K562 (cell line): ENCODE measurements around the gene POT1. TPM values are rescaled to one million over a fixed set of nuclear protein-coding genes. Genes with fewer than 3 reads are reported as not detected.

Experiments used
- ATAC-seq: fragments of 200-7000 bp; cut with Tn5 transposase; 3 replicates; pipeline ENCODE4 v1.9.1; 2020; ENCODE audit warnings: moderate library complexity
- BruUV-seq: library from RNA; stranded (reverse); fragments of 400-500 nt; replicated peaks from 2 replicates; lab custom pipeline; 2021; lab: Mats Ljungman, UMichigan
- CTCF ChIA-PET: fragments of 300-600 bp; formaldehyde crosslinking; extraction: SDS; loops from one replicate; lab custom pipeline; 2021; ENCODE audit warnings: low intra/inter-chr PET ratio; lab: Yijun Ruan, JAX
- POLR2A ChIA-PET: fragments of 300-600, 350-650 bp; sonication (Branson Sonifier 250); formaldehyde crosslinking; extraction: SDS; loops from one replicate; lab custom pipeline; 2021; ENCODE audit warnings: antibody characterized with exemption, inconsistent platforms; lab: Yijun Ruan, JAX
- DNase-seq, 4 experiments: peaks; one replicate each; pipeline versions ENCODE4 v3.0.0 to v3.0.0-alpha.2; 2011 to 2018; ENCODE audit warnings: low spot score in 3 of 4, mixed read lengths in 3 of 4; ENCODE audit errors: extremely low read depth in 1 of 4
- FAIRE-seq: peaks from 2 replicates; lab custom pipeline; 2011; peaks lifted over from hg19 to GRCh38; lab: Jason Lieb, UNC
- H2AFZ ChIP-seq: 2 replicates; pipeline ENCODE4 v1.6.0; 2011; ENCODE audit warnings: low read depth, low read length, control low read depth, inconsistent platforms
- H3K27ac ChIP-seq: fragments of 200-600 bp; 3 replicates; pipeline ENCODE4 v1.8.0; 2011; ENCODE audit warnings: low read depth, mild to moderate bottlenecking, control low read depth, inconsistent platforms, low read length, moderate library complexity, mixed read lengths; ENCODE audit errors: extremely low read depth
- H3K27me3 ChIP-seq, 2 experiments: fragments of 300-600 bp in 1 of 2; 2 replicates in 1 of 2; 3 replicates in 1 of 2; pipeline versions ENCODE4 v1.6.0 to v1.8.0; 2011; ENCODE audit warnings: inconsistent platforms in 2 of 2, low read length in 2 of 2, mild to moderate bottlenecking in 1 of 2, mixed read lengths in 1 of 2, moderate library complexity in 1 of 2; ENCODE audit not compliant: control insufficient read depth in 2 of 2, insufficient read depth in 2 of 2
- H3K36me3 ChIP-seq: fragments of 300-600 bp; 3 replicates; pipeline ENCODE4 v1.8.0; 2011; ENCODE audit warnings: mild to moderate bottlenecking, low read length, inconsistent platforms; ENCODE audit not compliant: control insufficient read depth, insufficient read depth
- H3K4me1 ChIP-seq, 2 experiments: fragments of 200-600 bp in 1 of 2; replicated peaks in 1 of 2; 2 replicates in 1 of 2; 3 replicates in 1 of 2; pipeline versions ENCODE4 v1.5.1 to v1.8.0; 2011; ENCODE audit warnings: inconsistent platforms in 2 of 2, low read length in 2 of 2, mild to moderate bottlenecking in 1 of 2, mixed read lengths in 1 of 2, moderate library complexity in 1 of 2; ENCODE audit not compliant: control insufficient read depth in 2 of 2, insufficient read depth in 2 of 2
- H3K4me2 ChIP-seq: 2 replicates; pipeline ENCODE4 v1.6.1; 2011; ENCODE audit warnings: low read length, control low read depth, inconsistent platforms, mixed read lengths; ENCODE audit not compliant: insufficient read depth
- H3K4me3 ChIP-seq: fragments of 200-600 bp; sonication (generic), shearing (Covaris generic); 2 replicates; pipeline ENCODE4 v1.5.1; 2016; ENCODE audit warnings: control low read depth, inconsistent platforms
- H3K79me2 ChIP-seq: fragments of 200-600 bp; 3 replicates; pipeline ENCODE4 v1.8.0; 2011; ENCODE audit warnings: low read length, inconsistent platforms; ENCODE audit not compliant: control insufficient read depth, insufficient read depth
- H3K9ac ChIP-seq, 2 experiments: 2 replicates each; pipeline versions ENCODE4 v1.6.0 to v1.6.1; 2011; ENCODE audit warnings: low read depth in 2 of 2, low read length in 2 of 2, control low read depth in 1 of 2, inconsistent platforms in 1 of 2, mild to moderate bottlenecking in 1 of 2, mixed read lengths in 1 of 2; ENCODE audit not compliant: insufficient read depth in 1 of 2
- H3K9me1 ChIP-seq: one replicate; pipeline ENCODE4 v1.6.0; 2011; ENCODE audit warnings: inconsistent platforms, mild to moderate bottlenecking, low read length, moderate library complexity; ENCODE audit not compliant: control insufficient read depth, insufficient read depth
- H3K9me3 ChIP-seq: replicated peaks from 2 replicates; pipeline ENCODE4 v1.5.1; 2011; ENCODE audit warnings: low read depth, low read length, inconsistent platforms; ENCODE audit not compliant: control insufficient read depth, insufficient read depth
- H4K20me1 ChIP-seq: replicated peaks from 2 replicates; pipeline ENCODE4 v1.6.1; 2011; ENCODE audit warnings: low read length, inconsistent platforms, mixed read lengths; ENCODE audit not compliant: control insufficient read depth, insufficient read depth
- HDAC2 ChIP-seq: fragments of 450-650 bp; IDR thresholded peaks from 2 replicates; pipeline ENCODE4 v1.6.1; 2016; ENCODE audit warnings: mild to moderate bottlenecking
- POLR2G ChIP-seq: fragments of 200-400 bp; formaldehyde crosslinking; IDR thresholded peaks from 2 replicates; pipeline ENCODE4 v1.6.1; 2017; ENCODE audit warnings: low read depth, mild to moderate bottlenecking, antibody characterized with exemption, low read length, moderate library complexity
- RNF219 ChIP-seq: fragments of 250-450 bp; sonication (Bioruptor Pico); IDR thresholded peaks from 2 replicates; pipeline ENCODE4 v1.5.0; 2022; ENCODE audit warnings: mild to moderate bottlenecking
- SUPT5H ChIP-seq: fragments of 450-650 bp; IDR thresholded peaks from 2 replicates; pipeline ENCODE4 v1.6.1; 2016
- WGBS: fragments of 100-300 bp; shearing (Covaris generic); methylation state at CpG from one replicate; pipeline ENCODE4 v1.1.6; 2016; ENCODE audit warnings: low coverage, mixed read lengths; ENCODE audit not compliant: insufficient coverage; ENCODE audit errors: missing lambda C conversion rate; 5-methylcytosine and 5-hydroxymethylcytosine counted together
- in situ Hi-C: fragments of 300-500 bp; cut with MboI; formaldehyde crosslinking; loops from 4 replicates; pipeline ENCODE4 v1.15.0; 2018; ENCODE audit warnings: inconsistent platforms, mixed read lengths
- intact Hi-C: fragments of 100-400 bp; cut with micrococcal nuclease; formaldehyde crosslinking; loops from 2 replicates; pipeline ENCODE4 v1.14.2; 2022
- polyA plus RNA-seq, 8 experiments: library from polyadenylated mRNA; depleted of rRNA in 4 of 8; stranded (reverse) in 5 of 8; unstranded in 3 of 8; fragments of >200 nt; fragmentation: Nextera tagmentation in 2 of 8; fragmentation: Illumina TruSeq in 1 of 8; extraction: Ambion mirVana in 2 of 8; extraction: Trizol in 1 of 8; gene quantifications; 2 replicates each; pipeline versions ENCODE4 v1.2.1 to v1.2.3, GENCODE V29; 2011 to 2014; ENCODE audit warnings: inconsistent platforms in 1 of 8, missing spikeins in 1 of 8
- total RNA-seq, 7 experiments: library from RNA; depleted of rRNA in 6 of 7; stranded (reverse); fragments of >200 nt in 6 of 7; fragmentation: Illumina TruSeq in 2 of 7; extraction: Trizol in 2 of 7; gene quantifications; 2 replicates each; pipeline versions ENCODE4 v1.2.1 to v1.2.3, GENCODE V29; 2011 to 2021; ENCODE audit warnings: low replicate concordance in 1 of 7

Gene POT1
- total and polyA plus RNA-seq, 9 of the 15 experiments (the other 6 are each of a cell fraction or from before 2014, with no cell fraction given): 37.9 to 140 (median 63.6) TPM

GRCh38 chr7:124818807-124819206, 110.8 kb downstream of the POT1 start:
- no peaks in the 10 kb centered on the region for H3K79me2 ChIP-seq
- CTCF ChIA-PET: no interaction called here
- TSS peak; percentile 25 for BruUV-seq

More at GRCh38 chr7:124818807-124819206, 110.8 kb downstream of the POT1 start:
- no peak for FAIRE-seq
- Histone ChIP-seq H3K27me3 (no peaks in the 10 kb centered on the region), H4K20me1 (no peaks in the 10 kb centered on the region), H3K36me3 (peaks cover 16% of the 10 kb centered on the region), H3K27ac (no peak overlapping the region), H3K4me2 (no peak overlapping the region), H3K9me3 (no peaks in the 10 kb centered on the region), H3K9ac (no peak overlapping the region), H2AFZ (no peak overlapping the region), H3K9me1 (no peaks in the 10 kb centered on the region), H3K4me1 (no peaks in the 10 kb centered on the region), H3K4me3 (no peak overlapping the region)
- WGBS: 58% methylated on average over 5 of the region's 5 CpGs
- DNase-seq: no peak
- TF ChIP-seq SUPT5H (0 out of 2 replicates have a peak, but pooled peaks have one; percentile 35), POLR2G (0 out of 2 replicates have a peak, but pooled peaks have one; percentile 17), RNF219 (CRISPR knock-in tag) (no peak), HDAC2 (no peak)
- POLR2A ChIA-PET: no interaction called here
- ATAC-seq: peak; percentile 50
- in situ Hi-C loops (no loop called here), intact Hi-C loops (no loop called here)
